Measurements from ENCODE around the gene DNTT.

- TF ChIP-seq SPI1 (IDR thresholded peaks at IDR 0.05; ENCODE audit: low read depth, low read length) (no peak), POLR2AphosphoS5 (IDR thresholded peaks at IDR 0.05; ENCODE audit: low read depth, low read length) (no peak), POLR2A (IDR thresholded peaks at IDR 0.05; ENCODE audit: low read depth, low read length) (no peak), TAF1 (IDR thresholded peaks at IDR 0.05; ENCODE audit: low read depth, low read length) (no peak)
Measured at GRCh38 chr10:96276831-96277230, 27.4 kb upstream of the DNTT start.
